Caco-2 (cell line): ENCODE data around the gene ZNF358. TPM values are rescaled to one million over a fixed set of nuclear protein-coding genes. Genes with fewer than 3 reads are reported as not detected.

Experiments
- BruUV-seq: library from RNA; stranded (reverse); fragments of 400-500 nt; replicated peaks from 2 replicates; lab custom pipeline; 2021; lab: Mats Ljungman, UMichigan
- CTCF ChIA-PET: fragments of 300-600 bp; sonication (Branson Sonifier 250); formaldehyde crosslinking; loops from one replicate; lab custom pipeline; 2022; ENCODE audit warnings: antibody characterized with exemption; lab: Charles Lee
- POLR2A ChIA-PET: fragments of 300-600 bp; sonication (Branson Sonifier 250); formaldehyde crosslinking; loops from one replicate; lab custom pipeline; 2022; ENCODE audit warnings: antibody characterized with exemption; lab: Charles Lee
- DNase-seq, 2 experiments: peaks; one replicate each; pipeline versions ENCODE4 v3.0.0 to v3.0.0-alpha.2; 2020 to 2022
- H3K27me3 ChIP-seq: replicated peaks from 2 replicates; pipeline ENCODE4 v1.6.0; 2011; ENCODE audit warnings: low read length; ENCODE audit not compliant: control insufficient read depth, insufficient read depth
- H3K36me3 ChIP-seq: 2 replicates; pipeline ENCODE4 v1.5.1; 2011; ENCODE audit warnings: low read length; ENCODE audit not compliant: control insufficient read depth, insufficient read depth
- H3K4me1 ChIP-seq: fragments of 250-450 bp; sonication (Bioruptor Pico); 2 replicates; pipeline ENCODE4 v1.5.1; 2020; ENCODE audit warnings: mild to moderate bottlenecking
- H3K4me3 ChIP-seq: 2 replicates; pipeline ENCODE4 v1.5.1; 2011; ENCODE audit warnings: low read depth, mild to moderate bottlenecking, control low read depth, low read length
- H3K9me3 ChIP-seq: fragments of 250-450 bp; sonication (Bioruptor Pico); 2 replicates; pipeline ENCODE4 v1.5.1; 2020; ENCODE audit warnings: mild to moderate bottlenecking, moderate library complexity
- H3K27ac Mint-ChIP-seq: one replicate; pipeline ENCODE4 v1.8.0; 2022; ENCODE audit warnings: mixed read lengths; ENCODE audit not compliant: unreplicated experiment
- H3K27me3 Mint-ChIP-seq: one replicate; pipeline ENCODE4 v1.8.0; 2022; ENCODE audit warnings: mixed read lengths; ENCODE audit not compliant: insufficient read depth, unreplicated experiment
- H3K36me3 Mint-ChIP-seq: one replicate; pipeline ENCODE4 v1.8.0; 2022; ENCODE audit warnings: mild to moderate bottlenecking, mixed read lengths; ENCODE audit not compliant: insufficient read depth, unreplicated experiment
- H3K4me1 Mint-ChIP-seq: one replicate; pipeline ENCODE4 v1.8.0; 2022; ENCODE audit warnings: low read depth, mixed read lengths; ENCODE audit not compliant: unreplicated experiment
- H3K4me3 Mint-ChIP-seq: one replicate; pipeline ENCODE4 v1.8.0; 2022; ENCODE audit warnings: mild to moderate bottlenecking, moderate library complexity, mixed read lengths; ENCODE audit not compliant: unreplicated experiment
- H3K9me3 Mint-ChIP-seq: one replicate; pipeline ENCODE4 v1.8.0; 2022; ENCODE audit warnings: mixed read lengths; ENCODE audit not compliant: unreplicated experiment
- CTCF ChIP-seq, 2 experiments: fragments of 200-600 bp in 1 of 2; IDR thresholded peaks; 1 replicate in 1 of 2; 2 replicates in 1 of 2; pipeline versions ENCODE4 v1.5.1 to v1.8.0; 2011 to 2022; ENCODE audit warnings: antibody characterized with exemption in 1 of 2, control low read depth in 1 of 2, inconsistent platforms in 1 of 2, low read depth in 1 of 2, low read length in 1 of 2, mild to moderate bottlenecking in 1 of 2, moderate library complexity in 1 of 2; ENCODE audit not compliant: insufficient read depth in 1 of 2, severe bottlenecking in 1 of 2, unreplicated experiment in 1 of 2
- intact Hi-C: fragments of 100-400 bp; cut with micrococcal nuclease; formaldehyde crosslinking; loops from one replicate; pipeline ENCODE4 v1.10.0; 2022; ENCODE audit not compliant: unreplicated experiment
- total RNA-seq: library from RNA; stranded (reverse); gene quantifications from 2 replicates; pipeline ENCODE4 v1.2.3, GENCODE V29; 2022

ZNF358 gene
- total RNA-seq, 1 experiment from 2014 or later: 29.4 TPM

- CTCF ChIA-PET: no interaction called here
These were observed 10.4 kb downstream of the ZNF358 start for GRCh38 chr19:7526059-7526929.

GRCh38 chr19:7527516-7528191 is 11.8 kb downstream of the ZNF358 start:
- TF ChIP-seq CTCF (IDR thresholded peaks at IDR 0.05; ENCODE audit: insufficient read depth in 1 of 2, low read depth in 1 of 2, low read length in 1 of 2, severe bottlenecking in 1 of 2, unreplicated experiment in 1 of 2): no peak
- CTCF ChIA-PET: no interaction called here
- Mint-ChIP-seq H3K36me3 (peaks cover 4% of the 10 kb centered on the region), H3K4me1 (no peaks in the 10 kb centered on the region), H3K27me3 (no peaks in the 10 kb centered on the region), H3K27ac (no peak overlapping the region), H3K4me3 (no peak overlapping the region), H3K9me3 (no peaks in the 10 kb centered on the region)
- H3K4me1 ChIP-seq: peaks cover 6% of the 10 kb centered on the region; the same call in 1 of the 2 replicates
- no TSS peak for BruUV-seq
- no peaks in the 10 kb centered on the region for H3K9me3 ChIP-seq
- DNase-seq: no peak
- POLR2A ChIA-PET: no interaction called here
- intact Hi-C loops: no loop called here
- no peaks in the 10 kb centered on the region for H3K36me3 ChIP-seq
- H3K27me3 ChIP-seq: no peaks in the 10 kb centered on the region
- H3K4me3 ChIP-seq: no peak overlapping the region

More at GRCh38 chr19:7526059-7526929, 10.4 kb downstream of the ZNF358 start:
- Histone ChIP-seq H3K27me3 (no peaks in the 10 kb centered on the region), H3K36me3 (no peaks in the 10 kb centered on the region), H3K9me3 (no peaks in the 10 kb centered on the region), H3K4me3 (no peak overlapping the region), H3K4me1 (peaks cover 10% of the 10 kb centered on the region)
- Mint-ChIP-seq H3K27ac (no peak overlapping the region), H3K9me3 (no peaks in the 10 kb centered on the region), H3K36me3 (peaks cover 15% of the 10 kb centered on the region), H3K4me3 (no peak overlapping the region), H3K27me3 (no peaks in the 10 kb centered on the region), H3K4me1 (peaks cover 9% of the 10 kb centered on the region)
- intact Hi-C loops: no loop called here
- POLR2A ChIA-PET: no interaction called here
- no TSS peak for BruUV-seq
- no peak for DNase-seq
- TF ChIP-seq CTCF (IDR thresholded peaks at IDR 0.05; ENCODE audit: insufficient read depth in 1 of 2, low read depth in 1 of 2, low read length in 1 of 2, severe bottlenecking in 1 of 2, unreplicated experiment in 1 of 2): no peak

- Histone ChIP-seq H3K27me3 (no peaks in the 10 kb centered on the region), H3K4me3 (no peak overlapping the region), H3K9me3 (no peaks in the 10 kb centered on the region), H3K36me3 (no peaks in the 10 kb centered on the region), H3K4me1 (peaks cover 7% of the 10 kb centered on the region)
- CTCF ChIA-PET: no interaction called here
- POLR2A ChIA-PET: no interaction called here
- no peaks in the 10 kb centered on the region for H3K9me3 Mint-ChIP-seq
- peaks cover 3% of the 10 kb centered on the region for H3K36me3 Mint-ChIP-seq
- H3K27ac Mint-ChIP-seq: no peak overlapping the region
- H3K4me1 Mint-ChIP-seq: no peaks in the 10 kb centered on the region
- BruUV-seq: no TSS peak
- no peak overlapping the region for H3K4me3 Mint-ChIP-seq
- no peak for DNase-seq
- no peak for TF ChIP-seq CTCF (IDR thresholded peaks at IDR 0.05; ENCODE audit: insufficient read depth in 1 of 2, low read depth in 1 of 2, low read length in 1 of 2, severe bottlenecking in 1 of 2, unreplicated experiment in 1 of 2)
- intact Hi-C loops: no loop called here
- H3K27me3 Mint-ChIP-seq: no peaks in the 10 kb centered on the region
These were observed 12.3 kb downstream of the ZNF358 start for GRCh38 chr19:7528192-7528519.
